ENCODE measurements around the gene LANCL1. TPM values are rescaled to one million over a fixed set of nuclear protein-coding genes. Genes with fewer than 3 reads are reported as not detected.

LANCL1 gene, protein sequence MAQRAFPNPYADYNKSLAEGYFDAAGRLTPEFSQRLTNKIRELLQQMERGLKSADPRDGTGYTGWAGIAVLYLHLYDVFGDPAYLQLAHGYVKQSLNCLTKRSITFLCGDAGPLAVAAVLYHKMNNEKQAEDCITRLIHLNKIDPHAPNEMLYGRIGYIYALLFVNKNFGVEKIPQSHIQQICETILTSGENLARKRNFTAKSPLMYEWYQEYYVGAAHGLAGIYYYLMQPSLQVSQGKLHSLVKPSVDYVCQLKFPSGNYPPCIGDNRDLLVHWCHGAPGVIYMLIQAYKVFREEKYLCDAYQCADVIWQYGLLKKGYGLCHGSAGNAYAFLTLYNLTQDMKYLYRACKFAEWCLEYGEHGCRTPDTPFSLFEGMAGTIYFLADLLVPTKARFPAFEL
- 10 to 100 TPM; 20.0 to 25.2 TPM for total RNA-seq
- long read RNA-seq, full-length matches to known transcripts: 8 of 13 reads
- long read RNA-seq, partial matches to known transcripts: 0 of 13 reads
- long read RNA-seq, other reads (novel, unspliced or antisense): 5 of 13 reads

DNA sequence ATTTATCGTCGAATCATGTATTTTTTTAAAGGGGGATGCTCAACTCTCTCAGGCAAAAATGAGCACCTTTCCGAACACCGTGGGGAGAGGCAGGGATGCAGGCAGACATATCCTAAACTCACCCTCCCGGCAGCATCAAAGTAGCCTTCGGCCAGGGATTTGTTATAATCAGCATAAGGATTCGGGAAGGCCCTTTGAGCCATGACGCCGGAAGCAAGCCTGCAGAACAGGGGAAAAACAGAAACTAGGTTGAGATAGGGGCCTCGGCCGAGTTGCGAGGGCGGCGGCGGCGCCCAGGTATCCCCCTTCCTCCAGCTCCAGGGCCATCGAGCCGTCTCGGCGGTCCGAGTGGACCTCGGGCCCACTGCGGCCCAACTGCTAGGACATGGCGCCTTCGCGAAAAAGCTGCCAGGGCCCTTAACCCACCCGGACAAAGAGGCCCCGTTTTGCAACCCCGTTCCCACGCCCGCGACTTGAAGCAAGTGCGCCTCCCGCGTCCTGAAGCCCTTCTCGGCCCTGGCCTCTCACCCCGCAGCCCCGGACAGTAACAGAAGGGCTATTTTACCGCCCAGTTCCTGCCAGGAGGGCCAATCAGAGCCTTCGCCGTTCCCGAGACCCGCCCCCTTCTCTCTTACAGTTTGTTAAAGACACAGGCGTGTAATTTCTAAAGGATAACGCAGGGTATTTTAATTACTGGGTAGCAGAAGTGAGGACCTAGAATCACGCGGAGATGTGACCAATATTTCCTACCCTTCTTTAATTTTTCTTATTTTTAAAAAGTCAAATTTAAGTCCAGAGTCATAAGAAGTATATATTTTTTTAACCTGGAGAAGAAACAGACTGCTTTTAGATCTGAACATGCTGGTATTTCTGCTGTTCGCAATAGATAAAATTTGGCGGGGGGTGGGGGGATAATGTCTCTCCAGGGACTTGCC, at the start of gene LANCL1:
Gene LANCL1 (minus strand): TSS at position 566 of the 935 bp plus-strand sequence. CDS start 363 bp downstream, at position 203.
- ATAC-seq: peak; percentile 100
- intact Hi-C loops (cut with DNase I, micrococcal nuclease): no loop called here

DNA sequence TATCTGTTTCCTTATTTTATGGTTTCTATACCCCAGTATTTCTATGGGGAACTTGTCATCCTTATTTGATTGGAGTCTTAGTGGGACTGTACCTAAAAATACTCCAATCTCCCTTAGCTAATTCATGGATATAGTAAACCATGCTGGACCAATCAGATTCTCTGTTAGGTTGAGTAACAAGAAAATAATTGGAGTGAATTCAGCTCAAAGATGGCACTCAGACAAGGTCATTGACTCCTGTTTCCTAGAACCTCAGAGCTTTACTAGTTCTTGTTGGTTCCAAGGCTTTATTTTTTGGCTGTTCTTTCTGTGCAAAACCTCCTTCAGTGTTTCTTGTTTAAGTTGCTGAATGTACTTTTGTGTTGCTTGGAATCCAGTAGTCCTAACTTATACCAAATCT, 48.0 kb upstream of the LANCL1 start:
- DNase-seq (no peak), ATAC-seq (no peak)
- intact Hi-C loops (cut with DNase I, micrococcal nuclease): no loop called here

More for the DNA sequence above, at the start of gene LANCL1:
- peak; percentile 92 for DNase-seq

DNA sequence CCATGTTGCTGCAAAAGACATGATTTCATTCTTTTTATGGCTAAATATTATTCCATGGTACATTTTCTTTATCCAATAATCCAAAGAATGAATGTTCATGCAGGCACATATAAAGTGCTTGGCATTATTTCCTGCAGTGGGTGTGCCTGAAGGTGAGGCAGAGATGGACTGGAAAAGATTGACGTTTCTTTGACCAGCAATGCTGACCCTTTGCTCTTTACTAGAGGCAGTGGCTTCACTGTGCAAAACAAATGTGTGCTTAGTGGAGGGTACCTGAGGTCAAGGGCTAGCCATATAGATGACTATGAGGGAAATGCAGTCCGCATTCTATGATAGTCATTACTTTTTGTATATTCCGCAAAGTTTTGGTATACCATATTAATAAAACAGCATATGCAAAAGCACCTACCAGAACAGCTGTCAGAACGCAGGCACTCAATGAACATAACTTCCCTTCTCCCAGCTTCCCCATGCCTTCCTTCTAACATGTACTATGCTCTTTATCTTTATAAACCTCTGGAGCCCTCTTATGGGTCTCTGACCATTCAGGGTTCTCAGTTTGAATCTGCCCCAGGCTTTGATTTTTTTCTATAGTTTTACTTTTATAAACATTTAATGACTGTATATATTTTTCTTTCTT, 47.2 kb upstream of the LANCL1 start:
- no peak for ATAC-seq
- intact Hi-C loops (cut with DNase I, micrococcal nuclease): no loop called here

DNA sequence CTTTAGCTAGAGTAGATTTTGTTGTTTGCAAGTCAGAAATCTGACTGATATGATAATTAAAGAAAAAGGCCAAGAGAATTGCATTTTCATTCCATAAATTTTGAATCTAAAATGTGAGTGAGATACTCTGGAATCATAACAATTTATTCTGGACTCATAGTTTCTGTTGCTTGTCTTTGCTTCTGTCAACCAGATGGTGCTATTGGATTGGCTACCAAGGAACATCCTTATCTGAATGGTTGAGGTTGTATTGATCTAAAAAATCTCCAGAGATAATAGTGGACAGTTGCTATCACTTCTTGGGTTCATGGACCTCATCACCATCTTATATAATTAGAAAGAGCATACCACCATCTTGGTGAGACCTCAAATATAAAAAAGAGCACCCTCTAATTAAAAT, 45.8 kb upstream of the LANCL1 start:
- ATAC-seq (no peak), DNase-seq (no peak)
- intact Hi-C loops (cut with DNase I, micrococcal nuclease): no loop called here

More for the DNA sequence above, 47.2 kb upstream of the LANCL1 start:
- no peak for DNase-seq

DNA sequence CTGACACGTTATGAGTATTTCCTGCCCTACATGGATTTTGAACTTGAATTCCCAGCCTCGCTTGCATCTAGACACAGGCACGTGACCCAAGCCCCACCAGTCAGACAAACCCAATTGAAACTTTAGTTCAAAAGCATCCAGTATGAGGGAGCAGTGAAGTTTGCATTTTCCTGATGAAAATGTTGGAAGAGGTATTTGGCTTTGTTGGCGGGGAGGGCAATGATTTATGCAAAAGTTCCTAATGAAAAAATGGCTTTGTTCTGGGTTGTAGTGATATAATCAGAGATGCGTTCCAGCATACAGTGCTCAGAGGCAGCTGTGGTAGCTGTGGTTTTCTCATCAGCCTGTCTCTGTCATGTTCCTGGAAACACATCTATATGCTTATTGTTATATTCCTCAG, 43.0 kb upstream of the LANCL1 start:
- intact Hi-C loops (cut with DNase I, micrococcal nuclease): no loop called here
- no peak for DNase-seq
- no peak for ATAC-seq

DNA sequence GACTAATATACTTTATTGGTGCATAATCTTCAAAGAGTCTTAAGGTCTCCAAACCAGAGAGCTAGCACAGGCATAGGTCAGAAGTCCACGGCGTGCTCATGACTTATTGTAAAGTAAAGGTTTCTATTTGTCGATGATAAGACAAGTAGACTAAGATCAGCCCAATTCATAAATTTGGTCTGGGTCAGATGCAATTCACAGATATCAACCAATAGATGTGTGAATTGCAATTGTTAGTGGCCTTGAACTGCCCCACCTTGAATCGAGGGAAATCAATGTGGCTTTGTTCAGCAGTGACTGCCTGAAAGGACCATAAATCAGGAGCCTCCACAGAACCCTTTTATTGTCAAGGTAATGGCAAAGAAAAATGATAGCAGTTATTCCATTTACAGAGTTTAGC, 40.7 kb upstream of the LANCL1 start:
- ATAC-seq (peak; percentile 84), DNase-seq (peak in 1 of 2 donors; percentile 9)
- intact Hi-C loops (cut with DNase I, micrococcal nuclease): no loop called here

DNA sequence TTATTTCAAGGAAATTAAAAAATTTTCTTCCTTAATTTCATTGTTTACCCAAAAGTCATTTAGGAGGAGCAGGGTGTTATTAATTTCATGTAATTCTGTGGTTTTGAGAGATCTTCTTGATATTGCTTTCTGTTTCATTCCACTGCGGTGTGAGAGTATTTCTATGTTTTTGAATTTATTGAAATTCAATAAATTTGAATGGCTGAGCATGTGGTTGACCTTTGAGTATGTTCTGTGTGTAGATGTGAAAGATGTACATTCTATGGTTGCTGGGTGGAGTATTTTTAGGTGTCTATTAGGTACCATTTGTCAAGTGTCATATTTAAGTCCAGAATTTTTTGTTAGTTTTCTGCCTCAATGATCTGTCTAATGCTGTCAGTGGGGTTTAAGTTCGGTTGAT, 39.4 kb upstream of the LANCL1 start:
- intact Hi-C loops (cut with DNase I, micrococcal nuclease): no loop called here
- no peak for ATAC-seq
- no peak for DNase-seq

DNA sequence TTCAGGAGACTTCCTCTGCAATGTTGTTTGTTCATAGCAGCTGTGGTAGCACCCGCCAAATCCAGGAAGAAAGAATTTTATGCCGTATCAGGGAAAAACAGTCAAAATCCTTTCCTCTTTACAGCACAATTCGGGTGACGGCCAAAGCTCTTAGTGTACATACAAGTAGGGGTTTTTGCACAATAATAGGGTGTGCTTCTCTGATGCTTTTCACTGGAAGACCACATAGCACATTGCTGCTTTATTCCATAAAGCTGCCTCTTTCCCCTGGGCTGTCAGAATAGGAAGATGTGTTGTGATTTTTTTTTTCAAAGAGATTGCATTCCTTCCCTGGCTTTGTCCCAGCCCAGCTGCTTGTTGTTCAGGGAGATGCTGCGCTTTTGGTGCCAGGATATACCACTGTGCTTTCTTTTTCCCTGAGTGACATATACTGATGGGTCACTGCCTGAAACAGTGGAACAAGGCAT, 27.2 kb upstream of the LANCL1 start:
- intact Hi-C loops (cut with DNase I, micrococcal nuclease): no loop called here
- DNase-seq: no peak
- peak; percentile 23 for ATAC-seq

DNA sequence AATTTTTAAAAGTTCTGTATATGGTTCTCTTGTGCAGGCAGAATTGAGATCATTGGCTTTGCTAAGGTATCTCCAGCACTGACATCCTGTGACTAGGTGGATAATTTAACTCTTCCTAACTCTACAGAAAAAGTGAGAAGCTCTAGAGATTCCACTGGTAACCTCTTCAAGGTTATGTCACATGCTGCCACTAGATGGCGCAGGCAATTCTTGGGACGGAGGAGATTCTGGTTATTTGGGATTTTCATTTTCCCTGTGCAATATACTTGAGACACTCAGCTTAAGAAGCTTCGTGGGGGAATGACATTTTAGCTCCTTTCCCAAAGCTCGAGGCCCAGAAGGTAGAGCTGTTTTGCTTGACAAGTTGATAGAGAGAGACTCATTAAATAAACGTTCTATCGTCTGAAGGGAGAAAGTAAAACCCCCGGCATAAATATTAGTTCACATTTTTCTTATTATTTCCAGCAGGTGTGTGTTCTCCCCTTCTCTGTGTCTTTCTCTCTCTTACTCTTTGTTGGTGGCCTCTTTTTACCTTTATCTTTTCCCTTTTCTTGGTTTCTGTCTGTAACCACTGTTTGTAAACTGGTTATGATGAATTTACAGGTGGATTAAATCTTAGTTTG, 26.6 kb upstream of the LANCL1 start:
- peak; percentile 41 to 60 for DNase-seq
- peak; percentile 80 for ATAC-seq
- intact Hi-C loops (cut with DNase I, micrococcal nuclease): no loop called here

DNA sequence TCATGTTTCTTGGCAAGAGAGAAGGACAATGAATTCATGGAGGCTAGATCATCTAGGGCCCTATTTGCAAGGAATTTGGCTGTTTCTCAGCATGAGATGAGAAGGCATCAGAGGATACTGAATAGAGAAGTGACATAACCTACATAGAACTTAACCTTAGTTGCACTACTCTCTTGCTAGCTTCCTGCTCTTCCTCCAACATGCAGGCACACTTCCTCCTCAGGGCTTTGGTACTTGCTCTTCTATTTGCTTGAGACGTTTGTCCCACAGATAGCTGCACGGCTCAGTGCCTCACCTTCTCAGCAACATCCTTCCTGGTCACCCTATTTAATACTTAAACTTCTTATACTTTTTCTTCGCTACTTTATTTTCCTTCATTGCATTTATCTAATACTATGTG, 20.0 kb upstream of the LANCL1 start:
- intact Hi-C loops (cut with DNase I, micrococcal nuclease): no loop called here
- DNase-seq: no peak
- ATAC-seq: no peak

DNA sequence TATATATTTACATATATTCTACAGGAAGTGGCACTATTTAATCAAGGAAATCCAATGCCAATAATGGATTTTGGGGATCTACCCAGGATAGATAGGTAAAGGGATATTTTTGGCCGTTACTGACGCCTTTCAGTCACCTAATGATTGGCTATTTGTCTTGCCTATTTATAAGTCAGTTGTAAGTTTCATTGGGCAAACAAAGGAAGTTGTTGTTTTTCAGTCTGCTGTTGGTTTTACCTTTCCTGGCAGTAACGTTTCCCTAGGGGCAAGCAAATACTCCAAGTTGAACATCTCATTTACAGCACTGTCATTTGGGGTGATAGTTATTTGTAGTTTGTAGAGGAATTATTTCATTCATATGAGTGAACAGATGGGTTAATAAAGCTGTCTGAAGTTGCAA, 17.0 kb upstream of the LANCL1 start:
- intact Hi-C loops (cut with DNase I, micrococcal nuclease): no loop called here
- DNase-seq (no peak), ATAC-seq (no peak)

DNA sequence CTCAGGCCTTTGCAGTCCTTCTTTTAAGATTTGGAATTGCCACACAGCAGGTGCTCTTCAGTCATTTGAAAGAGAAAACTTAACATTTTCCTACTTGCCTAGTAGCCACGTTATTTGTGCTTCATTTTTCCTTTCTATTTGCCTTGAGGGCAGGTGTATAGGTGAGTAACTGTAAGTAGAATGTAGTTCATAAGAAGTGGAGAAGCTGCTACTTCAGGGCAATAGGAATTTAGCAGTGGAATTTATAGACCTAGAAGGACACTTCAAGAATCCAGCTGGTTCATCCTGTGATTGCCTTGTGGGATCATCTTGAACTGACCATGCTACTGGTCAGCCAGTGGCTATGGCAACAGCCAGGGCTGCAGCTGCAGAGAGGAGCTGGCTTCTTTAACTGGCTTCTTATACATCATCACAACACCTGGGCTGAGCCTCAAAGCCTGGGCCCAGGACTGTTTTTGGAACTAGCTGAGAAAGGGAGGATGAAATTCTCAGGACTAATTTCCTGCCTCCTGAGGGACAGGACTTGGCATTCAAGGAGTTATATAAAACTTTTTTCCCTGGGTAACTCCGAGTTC, 5.1 kb upstream of the LANCL1 start:
- intact Hi-C loops (cut with DNase I, micrococcal nuclease): no loop called here
- DNase-seq (no peak), ATAC-seq (no peak)

DNA sequence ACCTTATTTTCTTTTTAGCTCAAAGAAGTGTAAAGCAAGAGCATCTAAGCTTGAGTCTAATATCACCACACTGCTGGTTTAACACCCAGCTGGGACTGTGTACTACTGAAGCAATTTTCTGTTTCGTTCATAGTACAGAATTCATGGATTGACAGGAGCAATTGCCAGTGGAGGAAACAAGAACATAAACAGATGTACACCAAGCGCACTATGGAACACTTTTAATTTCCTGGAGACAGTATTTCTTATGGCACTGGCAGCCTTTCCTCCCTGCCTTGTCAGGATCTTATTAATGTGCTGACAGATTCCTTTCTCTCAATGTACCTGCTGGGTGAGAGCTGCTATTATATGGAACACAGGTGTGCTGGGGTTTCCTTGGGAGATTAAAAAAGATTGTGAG, 4.2 kb upstream of the LANCL1 start:
- DNase-seq (no peak), ATAC-seq (no peak)
- intact Hi-C loops (cut with DNase I, micrococcal nuclease): no loop called here

DNA sequence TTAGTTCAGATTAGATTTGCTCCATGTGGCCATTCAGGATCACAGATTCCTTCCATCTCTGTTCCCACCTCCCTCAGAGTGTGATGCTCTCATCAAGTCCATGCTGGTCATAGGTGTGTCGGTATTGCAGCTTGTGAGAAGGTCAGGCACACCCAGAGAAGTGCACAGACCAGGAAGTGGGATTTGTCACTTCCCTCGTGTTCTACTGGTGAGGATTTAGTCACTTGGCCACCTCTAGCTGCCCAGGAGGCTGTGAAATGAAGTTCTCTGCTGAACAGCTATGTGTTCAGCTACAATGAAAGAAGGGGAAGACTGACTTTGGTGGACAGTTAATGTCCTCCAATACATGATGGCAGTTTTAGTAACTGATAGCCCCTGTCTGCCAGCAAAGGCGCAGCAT, 3.5 kb upstream of the LANCL1 start:
- DNase-seq (no peak), ATAC-seq (peak; percentile 67)
- intact Hi-C loops (cut with DNase I, micrococcal nuclease): no loop called here

DNA sequence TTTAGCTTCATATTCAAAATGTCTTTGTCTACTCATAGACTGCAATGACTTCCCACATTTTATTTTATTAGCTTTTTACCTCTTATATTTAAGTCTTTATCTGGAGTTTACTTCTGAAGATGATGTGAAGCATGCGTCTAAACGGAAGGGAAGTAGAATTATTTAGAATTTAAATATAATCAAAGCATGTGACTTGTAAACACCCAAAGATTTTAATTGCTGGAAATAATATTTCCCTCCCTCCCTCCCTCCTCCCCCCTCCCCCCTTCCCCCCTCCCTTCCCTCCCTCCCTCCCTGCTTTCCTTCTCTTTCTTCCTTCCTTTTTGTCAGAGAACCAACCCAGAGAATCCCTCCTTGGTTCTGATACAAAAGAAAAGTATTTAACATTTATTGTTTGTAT, 2.1 kb upstream of the LANCL1 start:
- DNase-seq (no peak), ATAC-seq (no peak)
- intact Hi-C loops (cut with DNase I, micrococcal nuclease): no loop called here

DNA sequence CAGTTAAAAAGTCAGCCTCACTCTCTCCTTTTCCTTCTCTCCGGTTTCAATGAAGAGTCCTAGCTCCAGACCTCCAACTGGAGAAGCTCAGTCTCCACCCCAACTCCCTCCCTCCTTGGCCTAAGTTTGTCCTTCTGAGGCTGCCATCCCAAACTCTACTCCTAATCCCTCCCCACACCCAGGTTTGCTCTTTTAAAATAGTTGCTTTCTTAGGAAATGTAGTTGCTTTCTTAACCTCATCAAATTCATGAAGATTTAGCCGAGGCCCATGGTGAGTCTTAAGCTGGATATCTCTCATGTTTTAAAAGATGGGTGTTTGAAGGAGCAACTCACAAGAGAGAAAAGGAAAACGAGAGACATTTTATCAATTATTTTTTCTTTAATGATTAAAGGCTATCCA, 937 bp upstream of the LANCL1 start:
- no peak for DNase-seq
- intact Hi-C loops (cut with DNase I, micrococcal nuclease): no loop called here

DNA sequence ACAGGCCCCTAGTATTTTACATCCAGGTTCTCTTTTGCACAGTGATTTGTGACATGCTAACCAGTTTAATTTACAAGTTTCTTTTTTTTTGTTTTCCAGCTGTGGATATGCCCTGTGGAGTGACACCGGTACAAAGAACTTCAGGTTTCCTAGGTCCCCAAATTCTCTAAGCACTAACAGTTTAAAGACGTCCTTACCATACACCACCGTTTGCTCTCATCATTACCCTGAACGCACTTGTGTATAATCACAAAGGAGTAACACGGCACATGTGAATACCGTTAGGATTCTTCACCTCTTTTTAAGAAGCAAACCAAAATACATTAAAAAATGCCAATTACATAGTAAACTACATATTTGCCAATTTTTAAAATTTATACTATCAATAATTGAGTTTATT, 853 bp downstream of the LANCL1 start:
- no peak for DNase-seq
- no peak for ATAC-seq
- intact Hi-C loops (cut with DNase I, micrococcal nuclease): no loop called here

More for the DNA sequence above, 937 bp upstream of the LANCL1 start:
- ATAC-seq: no peak

DNA sequence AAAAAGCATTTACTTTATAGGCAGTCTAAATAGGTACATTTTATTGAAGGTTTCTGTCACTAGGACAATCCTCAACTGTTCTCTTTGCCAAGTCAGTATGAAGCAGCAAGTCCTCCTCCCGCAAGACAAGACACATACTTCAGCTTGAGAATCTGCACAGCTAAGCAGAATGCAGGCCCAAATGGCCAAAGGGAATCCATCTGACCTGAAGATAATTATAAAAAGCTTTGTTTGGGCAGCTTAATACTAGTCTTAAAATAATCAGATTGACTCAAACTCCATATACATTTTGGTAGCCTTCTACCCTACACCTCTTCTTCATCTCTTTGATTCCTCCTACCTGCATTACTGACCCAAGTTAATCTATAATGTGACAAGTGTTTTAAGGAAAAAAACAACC, 1.8 kb downstream of the LANCL1 start:
- ATAC-seq (no peak), DNase-seq (no peak)
- intact Hi-C loops (cut with DNase I, micrococcal nuclease): no loop called here
